GM18909 (cell line): ENCODE measurements around the gene FXYD2.

Experiments used
- ATAC-seq: cut with Tn5 transposase; IDR thresholded peaks from one replicate; pipeline ENCODE4 v1.9.1; 2021; ENCODE audit warnings: mild to moderate bottlenecking; ENCODE audit not compliant: unreplicated experiment, poor library complexity

Gene FXYD2

DNA sequence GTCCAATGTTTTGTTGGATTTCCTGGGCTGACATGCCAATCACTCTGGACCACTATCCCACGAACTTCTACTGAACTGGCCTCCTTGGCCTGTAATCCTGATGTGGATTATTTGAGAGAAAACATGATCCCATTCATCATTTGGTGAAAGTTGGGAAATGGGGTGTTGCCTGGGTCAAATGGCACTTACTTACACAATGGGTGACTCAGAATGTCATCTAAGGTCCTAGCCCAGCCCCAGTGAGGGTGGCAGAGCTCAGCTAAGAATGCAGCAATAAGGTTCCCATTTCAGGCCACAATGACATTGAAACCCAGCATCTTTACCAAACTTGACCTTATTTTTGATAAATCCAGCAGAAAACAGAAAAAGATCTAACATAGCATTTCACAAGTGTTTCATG is 19.5 kb downstream of the FXYD2 start:
- no peak for ATAC-seq

DNA sequence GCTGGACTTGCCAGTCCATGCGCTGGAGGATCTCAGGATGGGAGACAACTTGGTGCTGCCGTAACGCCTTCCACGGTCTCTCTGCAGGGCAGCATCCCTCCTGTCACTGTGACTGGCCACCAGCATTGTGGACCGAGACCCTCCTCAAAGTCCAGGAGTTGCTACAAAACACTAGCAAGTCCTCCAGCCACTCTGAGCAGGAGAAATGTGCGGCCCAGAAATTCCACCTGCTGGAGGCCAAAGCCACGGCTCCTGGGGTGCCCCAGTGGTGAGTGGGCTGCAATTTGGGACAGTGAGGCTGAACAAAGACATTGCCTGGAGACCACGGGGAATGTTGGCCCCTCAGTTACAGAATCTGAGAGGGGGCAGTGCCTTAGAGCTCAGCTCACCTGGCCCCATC is 20.6 kb downstream of the FXYD2 start:
- ATAC-seq: no peak

DNA sequence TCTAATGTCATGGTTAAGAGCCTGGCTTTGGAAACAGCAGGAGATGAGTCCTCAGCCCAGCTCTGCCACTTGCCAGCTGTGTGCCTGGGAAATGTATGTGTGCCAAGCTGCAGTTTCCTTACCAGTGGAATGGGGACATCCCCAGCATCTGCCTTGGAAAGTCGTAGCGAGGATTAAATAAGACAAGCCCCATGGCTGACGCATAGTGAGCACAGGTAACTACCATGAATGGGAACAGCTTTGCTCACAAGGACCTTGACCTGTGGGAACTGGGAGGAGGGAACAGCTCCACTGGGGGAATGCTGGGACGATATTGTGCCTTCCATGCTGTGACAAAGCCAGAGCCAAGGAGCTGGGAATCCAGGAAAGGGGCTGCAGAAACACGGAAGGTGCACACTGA is 24.9 kb downstream of the FXYD2 start:
- ATAC-seq: no peak

DNA sequence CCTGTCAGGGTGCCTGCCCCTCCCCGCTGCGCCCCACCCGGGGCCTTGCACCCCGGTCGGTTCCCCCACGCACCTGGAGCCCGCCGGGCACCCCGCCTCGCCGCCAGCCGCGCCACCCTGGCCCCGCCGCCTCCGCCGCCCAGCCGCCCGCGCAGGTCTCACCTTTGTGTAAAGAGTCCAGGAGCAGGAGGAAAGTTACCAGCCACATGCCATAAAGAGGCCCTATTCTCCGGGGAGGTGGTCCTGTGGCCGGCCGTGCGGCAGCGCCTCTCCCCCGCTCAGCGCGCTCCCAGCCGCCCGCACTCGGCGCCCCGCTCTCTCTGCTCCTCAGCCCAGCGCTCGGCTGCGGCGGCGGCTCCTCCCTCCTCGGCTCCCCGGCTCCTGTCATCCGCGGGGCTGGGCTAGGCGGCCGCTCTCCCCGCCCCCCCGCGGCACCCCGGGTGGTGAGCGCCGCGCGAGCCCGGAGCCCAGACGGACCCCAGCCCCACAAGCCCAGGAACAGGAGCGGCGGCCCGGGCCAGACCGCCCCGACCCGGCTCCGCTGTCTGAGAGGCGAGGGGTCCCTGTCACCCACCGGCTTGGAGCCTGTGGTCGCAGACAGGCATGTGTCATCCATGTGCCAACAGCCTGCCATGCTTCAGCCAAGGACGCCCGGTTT is 27.5 kb downstream of the FXYD2 start, which contains the start of gene DSCAML1:
DSCAML1 (minus strand) TSS at position 345 of the 658 bp plus-strand sequence; CDS start at position 208, 137 bp downstream.
- no peak for ATAC-seq

DNA sequence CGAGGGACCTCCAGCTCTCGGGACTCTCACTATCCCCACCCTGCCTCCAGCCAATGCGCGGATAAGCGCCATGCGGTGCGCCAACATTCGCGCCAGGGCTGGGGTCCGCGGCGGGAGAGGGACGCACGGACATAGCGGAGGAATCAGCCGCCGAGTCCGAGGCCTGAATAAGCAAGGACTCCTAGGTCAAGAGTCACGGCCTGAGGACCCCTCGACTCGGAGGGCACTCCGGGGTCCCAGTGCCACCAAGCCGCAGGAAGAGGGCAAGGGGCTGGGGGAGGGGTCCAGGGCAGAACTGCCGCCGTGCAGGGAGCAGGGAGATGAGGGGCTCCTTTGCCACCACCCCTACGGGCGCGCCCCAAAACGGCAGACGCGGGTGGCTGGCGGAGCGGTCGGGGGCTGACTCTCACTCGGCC is 28.1 kb downstream of the FXYD2 start:
- no peak for ATAC-seq

DNA sequence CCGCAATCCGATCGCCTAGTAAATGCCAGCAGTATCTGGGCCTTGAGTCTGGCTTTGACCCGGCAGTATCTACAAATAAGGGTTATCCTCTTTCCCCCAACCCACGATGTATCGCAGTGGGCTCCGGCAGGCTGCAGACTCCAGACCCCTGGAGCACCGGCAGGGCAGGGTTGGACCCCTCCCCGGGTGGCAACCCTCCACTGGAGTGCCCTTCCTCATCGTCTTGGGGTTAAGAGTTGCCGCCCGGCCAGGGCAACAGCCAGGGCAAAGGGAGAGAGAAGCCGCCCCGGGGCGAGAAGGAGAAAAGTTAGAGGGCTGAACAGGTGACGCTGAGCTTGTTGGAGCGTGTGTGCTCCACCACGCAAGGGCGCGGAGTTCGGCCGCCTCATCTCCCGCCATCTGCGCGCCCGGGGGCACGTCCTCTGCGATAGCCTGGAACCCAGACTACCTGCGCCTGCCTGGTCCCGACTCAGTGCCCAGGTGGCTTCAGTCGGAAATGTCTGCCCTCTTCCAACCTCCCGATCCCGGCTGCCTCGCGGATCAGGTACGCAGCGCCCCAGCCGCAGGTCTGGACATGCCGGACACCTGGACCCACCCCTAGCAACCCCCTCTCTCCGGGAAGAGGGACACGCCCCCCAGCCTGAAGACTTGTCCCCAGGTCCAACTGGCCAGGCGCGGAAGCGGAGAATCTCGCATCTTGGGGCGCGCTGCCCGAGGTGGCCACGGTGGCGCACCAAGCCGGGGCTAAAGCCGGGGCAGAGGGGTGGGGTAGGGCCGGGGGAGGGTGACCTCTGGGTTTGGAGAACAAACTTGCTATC is 28.7 kb downstream of the FXYD2 start:
- ATAC-seq: no peak

DNA sequence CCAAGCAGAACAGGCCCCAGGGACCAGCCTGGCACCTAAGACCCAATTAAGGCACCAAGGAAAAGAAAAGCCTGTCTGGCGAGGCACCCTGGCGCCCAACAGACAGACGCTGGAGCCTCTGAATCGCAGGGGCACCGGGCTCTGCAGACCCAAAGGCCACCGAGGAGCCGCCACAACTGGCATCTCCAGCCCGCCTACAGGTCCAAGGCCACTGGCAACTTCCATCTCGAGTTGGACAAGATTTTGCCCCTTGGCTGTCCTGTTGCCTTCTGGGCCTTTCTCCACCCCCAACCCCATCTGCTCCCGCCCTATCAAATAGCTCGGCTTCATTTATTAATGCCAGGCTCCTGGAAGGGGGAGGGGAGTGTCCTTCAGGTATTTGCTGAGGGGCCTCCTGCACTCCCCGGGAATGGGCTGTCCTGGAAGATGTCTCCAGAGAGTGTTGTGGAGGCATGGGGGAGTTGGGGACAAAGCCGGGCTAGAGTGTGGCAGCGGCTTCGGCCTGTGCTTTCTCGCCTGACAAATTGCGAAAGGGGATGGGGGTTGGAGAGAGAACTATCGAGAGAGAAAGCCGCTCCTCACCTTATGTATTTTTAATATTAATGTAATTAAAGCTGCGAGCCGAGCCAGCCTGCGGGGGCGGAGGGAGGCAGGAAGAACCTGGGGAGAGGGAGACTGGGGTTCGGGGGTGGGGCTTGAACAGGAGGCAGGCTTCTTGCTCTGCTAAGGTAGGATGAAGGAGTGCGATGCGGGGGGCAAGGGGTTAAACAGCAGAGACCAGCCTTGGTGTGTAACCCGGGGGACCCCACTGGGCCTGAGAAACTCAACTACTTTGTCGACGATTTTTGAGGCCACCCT is 29.5 kb downstream of the FXYD2 start:
- ATAC-seq: no peak

DNA sequence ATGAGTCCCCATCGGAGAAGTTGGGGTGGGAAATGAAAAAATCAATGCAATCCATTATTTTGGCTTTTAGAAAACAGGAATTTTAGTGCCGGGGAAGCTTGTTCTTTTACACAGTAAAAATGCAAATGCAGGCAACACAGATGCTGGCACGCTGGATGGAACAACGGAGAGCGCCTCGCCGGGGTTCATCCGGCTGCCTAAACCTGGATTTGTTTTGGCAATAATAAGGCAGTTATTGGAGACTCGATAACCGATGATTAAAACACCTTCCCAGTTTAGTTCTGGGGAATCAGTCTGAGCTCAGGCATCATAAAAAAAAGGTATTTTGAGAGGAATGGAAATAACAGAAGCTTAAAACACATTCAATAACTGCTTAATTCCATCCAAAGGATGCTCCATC is 30.4 kb downstream of the FXYD2 start:
- ATAC-seq: no peak

DNA sequence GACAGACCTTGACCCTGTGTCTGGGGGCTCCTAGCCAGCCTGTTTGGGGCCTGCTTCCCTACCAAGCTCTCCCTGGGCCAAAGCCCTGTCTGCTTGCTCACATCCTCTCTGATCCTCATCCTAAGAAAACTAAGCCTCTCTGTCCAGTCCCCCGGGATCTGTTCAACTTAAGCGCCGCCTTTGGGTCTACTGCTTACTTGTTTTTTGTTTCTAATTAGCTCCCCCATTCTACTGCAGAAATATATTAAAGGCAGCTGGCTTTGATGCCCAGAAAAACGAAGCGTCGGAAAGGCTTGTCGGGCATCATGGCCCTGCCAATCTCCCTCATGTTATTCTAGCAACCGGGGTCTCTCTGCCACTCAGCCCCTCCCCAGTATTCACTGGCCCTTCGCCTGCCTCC is 31.0 kb downstream of the FXYD2 start:
- ATAC-seq: no peak

DNA sequence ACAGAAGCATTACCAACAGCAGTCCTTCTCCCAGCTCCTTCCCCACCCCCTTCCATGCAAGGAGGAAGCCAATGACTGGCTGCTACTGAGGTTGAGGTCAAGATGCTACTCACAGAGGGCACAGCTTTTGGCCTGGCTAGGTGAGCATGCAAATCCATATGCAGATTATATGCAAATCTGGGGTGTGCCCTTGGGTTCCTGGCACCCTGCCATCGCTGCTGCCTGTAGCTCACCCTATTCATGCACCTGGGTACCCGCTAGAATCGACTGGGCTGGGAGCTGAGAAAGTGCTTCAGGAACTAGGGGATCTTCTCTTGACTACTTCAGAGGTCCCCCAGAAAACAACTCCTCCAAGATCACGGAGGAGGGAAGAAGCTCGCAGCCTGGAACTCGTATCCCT is 31.6 kb downstream of the FXYD2 start:
- ATAC-seq: no peak

DNA sequence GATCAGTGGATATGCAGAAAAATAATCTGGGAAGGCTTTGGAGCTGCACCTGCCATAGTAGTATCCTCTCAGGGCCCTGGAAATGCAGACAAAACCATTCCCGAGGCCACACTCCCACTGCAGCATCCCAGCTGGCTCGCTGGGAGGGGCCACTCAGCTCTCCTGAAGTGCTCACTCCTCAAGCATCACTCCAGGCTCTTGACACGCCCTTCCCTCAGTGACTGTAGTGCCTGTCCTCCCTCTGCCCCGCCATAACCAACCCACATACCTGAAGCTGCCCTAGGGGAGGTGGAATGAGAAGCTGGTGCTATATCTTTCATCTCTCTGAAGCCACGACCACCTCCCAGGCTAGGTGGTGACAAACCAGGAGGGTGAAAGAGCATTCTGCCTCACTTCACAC is 32.3 kb downstream of the FXYD2 start:
- ATAC-seq: no peak

DNA sequence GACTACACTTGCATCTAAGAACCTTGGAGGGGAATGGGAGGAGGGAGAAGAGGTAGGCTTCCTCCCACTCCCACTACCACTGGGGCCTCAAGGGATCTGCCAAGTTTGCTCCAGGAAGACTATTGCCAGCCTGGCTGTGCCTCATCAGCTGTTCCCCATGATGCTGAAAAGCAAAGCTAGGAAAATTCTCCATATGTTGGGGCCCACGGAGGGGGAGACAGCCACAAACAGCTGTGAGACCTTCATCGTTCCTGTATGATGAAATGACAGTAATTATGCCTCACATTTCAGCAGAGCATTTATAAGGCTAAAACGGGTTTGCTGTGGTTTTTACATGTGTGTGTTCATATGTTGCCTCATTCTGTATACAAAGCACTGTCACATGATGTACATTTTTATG is 34.3 kb downstream of the FXYD2 start:
- no peak for ATAC-seq

DNA sequence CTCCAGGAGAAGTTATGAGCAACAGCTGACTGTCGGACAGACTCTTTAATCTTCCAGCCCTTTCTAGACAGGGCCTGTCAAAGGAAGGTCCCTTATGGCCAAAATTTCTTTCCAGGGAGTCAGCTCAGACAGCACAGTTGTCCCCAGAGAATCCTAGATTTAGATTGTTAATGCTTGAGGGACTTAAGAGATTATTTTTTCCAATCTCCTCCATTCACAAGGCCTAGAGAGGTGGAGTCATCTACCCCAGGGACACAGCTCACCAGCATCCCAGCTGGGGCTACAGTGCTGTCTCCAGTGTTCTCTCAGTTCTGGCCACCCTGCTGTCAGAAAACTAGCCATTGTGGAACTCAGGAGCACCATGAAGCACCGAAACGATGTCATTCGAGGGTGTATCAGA is 35.3 kb downstream of the FXYD2 start:
- ATAC-seq: no peak

DNA sequence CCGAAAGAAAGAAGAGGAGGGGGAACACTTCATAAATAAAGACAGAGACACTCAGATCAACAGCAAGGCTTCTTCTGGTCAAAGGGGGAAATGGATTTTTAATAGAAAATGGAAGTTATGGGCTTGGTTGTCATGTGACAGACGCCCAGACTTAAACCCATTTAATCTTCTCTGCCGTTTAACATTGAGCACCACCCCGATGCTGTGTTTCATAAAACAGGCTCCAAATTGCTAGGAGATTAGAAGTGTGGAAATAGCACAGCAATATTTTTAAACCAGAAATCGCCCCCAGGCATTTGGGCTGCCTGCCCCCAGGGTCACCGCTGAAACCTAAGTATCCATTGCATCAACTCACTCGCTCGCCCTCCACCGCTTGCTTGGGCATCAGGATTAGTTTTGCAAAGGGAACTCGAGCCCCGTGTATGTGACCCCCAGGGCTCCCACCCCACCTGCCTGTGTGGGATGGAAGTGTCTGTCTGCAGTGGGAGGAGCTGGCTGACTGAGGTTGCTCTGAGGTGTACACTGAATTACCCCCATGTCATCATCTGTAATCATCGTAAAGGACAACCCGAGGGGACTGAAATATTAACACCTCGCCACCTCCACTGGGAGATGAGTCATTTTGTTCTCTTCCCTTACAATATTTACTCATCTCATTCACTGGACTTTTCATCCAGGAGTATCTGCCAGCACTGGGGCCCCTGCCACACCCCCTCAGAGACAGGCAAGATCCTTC is 38.2 kb downstream of the FXYD2 start:
- ATAC-seq: no peak

DNA sequence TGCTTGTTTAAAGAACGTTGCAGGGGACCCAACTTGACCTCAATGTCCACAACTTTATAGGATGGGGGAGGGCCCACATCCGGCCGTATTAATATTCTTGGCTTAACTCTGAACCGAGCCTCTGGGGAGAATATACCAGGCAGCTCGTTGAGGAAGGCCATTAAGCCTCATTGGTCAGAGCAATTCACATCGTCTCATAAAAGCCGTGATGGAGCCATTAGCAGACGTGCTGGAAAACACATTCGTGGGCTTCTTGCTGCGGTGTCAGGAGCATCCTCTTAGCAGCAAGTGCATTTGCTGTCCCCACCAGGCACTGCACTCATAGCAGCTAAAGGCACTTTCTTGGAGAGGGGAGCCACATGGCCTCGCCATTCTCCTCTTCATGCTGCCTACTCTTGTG is 42.4 kb downstream of the FXYD2 start:
- no peak for ATAC-seq

DNA sequence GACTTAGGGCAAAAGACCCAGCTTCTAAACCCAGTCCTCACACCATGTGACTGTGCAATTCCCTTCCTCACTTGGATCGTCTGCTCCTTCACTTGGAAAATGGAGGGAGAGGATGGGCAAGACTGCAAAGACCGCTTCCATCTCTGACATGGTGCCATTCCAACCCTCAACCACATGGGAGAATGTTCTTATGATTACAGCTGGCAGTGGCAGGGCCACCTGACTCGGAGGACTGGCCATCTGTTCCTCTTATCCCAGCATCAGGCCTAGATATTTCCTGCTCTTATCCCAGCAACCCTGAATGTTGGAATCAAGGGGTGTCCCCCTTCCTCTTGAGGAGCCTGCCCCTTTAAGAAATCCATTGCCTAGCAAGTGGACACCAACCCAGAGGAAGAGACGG is 42.9 kb downstream of the FXYD2 start:
- no peak for ATAC-seq

DNA sequence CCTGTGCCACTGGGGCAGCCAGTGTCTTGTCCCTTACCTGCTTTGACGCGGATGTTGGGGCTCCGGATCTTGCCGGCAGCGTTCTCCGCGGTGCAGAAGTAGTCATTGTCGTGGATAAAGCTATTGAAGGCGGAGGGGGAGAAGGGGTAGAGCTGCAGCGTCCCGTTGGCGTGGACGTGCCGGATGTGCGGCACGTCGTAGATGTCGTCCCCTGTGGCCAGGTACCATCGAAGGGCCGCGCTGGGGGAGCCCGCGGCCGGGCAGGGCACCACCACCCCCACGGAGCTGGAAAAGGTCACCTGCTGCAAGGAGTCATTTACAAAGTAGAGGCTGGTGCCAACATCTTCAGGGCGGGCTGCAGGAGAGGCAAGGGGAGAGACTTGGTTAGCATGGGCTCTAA is 44.1 kb downstream of the FXYD2 start:
- no peak for ATAC-seq

DNA sequence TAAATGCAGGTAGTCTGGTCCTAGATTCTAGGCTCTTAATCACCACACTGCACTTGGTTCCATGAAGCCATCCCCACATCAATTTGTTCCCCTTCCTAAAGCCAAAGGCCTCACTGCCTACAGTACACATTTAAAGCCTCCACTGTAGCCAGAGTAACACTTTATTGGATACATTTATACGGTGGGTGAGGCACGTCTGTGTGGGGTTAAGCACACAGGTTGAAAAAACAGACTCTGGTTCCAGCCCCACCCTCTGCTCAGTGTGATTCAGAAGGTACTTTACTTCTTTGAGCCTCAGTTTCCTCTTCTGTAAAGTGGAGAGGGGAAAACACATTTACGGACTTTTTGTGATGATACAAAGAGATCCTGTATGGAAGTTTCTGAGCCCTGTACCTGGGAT is 50.0 kb downstream of the FXYD2 start:
- no peak for ATAC-seq

DNA sequence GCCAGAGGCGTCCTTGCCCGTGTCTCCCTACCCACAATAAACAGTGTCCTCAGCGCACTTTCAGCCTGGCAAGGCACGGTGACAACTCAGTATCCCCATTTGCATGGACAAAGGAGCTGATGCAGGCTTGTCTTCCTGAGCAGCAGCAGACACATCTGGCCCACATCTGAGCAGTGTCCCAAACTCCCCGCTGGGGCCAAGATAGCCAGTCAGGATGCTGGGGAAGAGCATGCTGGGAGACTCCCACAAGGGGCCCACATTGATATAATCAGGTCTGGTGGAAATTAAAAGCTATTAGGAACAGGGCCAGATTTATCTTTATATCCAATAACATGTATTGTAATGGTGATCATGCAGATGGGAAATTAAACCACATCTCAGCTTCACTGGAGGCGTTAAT is 52.2 kb downstream of the FXYD2 start:
- ATAC-seq: no peak

DNA sequence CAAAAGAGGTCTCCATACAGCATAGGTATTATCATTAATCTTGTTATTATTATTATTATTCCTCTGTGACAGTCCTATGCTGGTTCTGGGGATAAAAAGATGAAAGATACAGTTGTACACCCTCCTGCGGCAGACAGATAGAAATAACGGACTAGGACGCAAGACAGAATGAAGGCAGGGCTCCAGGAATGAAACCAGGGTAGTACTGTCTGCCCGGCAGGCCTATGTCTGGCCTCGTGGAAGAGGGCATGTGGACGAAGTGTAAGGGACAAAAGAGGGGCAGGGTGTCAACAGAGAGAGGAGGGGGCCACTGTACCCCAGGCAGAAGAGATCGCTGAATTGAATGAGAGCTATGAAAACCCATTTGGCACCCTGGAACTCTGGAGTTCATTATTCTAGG is 52.7 kb downstream of the FXYD2 start:
- ATAC-seq: no peak
